ENCODE results near the gene HEG1.

The HEG1 gene

DNA sequence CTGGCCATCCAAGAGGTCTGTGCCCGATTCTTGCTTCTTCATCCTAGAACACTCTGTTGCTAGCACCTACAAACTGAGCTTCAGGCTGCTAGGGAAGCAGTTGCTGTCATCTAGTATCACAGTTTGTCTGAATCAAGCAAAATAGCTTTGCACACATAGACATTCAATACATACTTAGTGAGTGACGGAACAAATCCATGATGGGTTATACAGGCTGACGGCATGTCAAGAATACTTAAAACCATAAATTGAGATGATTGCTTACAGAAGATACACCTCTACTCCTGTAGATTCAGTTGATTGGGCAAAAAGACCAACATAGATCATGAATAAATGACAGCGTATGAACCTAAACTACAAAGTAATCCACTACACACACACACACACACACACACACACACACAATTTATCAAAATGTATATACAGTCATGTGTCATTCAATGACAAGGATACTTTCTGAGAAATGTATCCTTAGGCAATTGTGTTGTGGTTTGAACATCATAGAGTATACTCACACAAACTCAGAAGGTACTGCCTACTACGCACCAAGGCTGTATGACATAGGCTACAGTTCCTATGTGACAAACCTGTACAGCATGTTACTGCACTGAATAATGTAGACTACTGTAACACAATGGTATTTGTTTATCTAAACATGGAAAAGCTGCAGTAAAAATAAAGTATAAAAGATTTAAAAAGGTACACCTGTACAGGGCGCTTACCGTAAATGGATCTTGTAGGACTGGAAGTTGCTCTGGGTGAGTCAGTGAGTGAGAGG, 14.4 kb upstream of the HEG1 start:
- no peak for DNase-seq (ENCODE audit: low read depth, low spot score)

DNA sequence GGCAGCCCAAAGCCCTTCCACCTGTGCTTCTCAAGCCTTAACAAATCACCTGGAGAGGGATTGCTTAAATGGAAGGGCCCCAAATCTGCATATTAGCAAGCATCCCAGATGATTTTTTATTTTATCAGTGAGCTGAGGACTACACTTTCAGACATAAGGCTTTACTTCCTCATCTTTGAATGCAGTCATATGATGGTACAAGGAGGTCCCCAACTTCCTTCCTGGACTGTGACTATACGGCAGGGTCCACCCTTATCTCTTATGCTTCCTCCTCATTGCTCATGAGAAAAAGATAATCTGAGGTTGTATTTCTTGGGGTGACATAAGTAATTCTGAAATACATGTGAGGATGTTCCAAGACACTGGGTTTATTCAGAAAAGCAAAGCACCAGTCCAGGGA, 13.7 kb upstream of the HEG1 start:
- DNase-seq (ENCODE audit: low read depth, low spot score), result no peak

DNA sequence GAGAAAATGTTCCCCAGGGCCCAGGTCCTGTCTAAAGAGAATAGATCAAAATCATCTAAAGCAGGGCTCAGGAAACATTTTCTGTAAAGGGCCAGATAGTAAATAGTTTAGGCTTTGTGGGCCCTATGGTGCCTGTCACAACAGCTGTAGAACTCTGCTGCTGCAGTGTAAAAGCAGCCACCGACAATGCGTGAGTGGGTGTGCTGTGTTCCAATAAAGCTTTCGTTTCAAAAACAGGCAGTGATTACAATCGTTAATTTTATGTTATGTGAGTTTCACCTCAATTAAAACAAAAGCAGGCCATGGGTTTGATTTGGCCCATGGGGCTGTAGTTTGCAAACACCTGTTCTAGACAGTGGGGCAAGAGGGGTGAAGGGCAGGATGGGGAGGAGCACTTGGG, 12.5 kb upstream of the HEG1 start:
- DNase-seq (ENCODE audit: low read depth, low spot score), result no peak

DNA sequence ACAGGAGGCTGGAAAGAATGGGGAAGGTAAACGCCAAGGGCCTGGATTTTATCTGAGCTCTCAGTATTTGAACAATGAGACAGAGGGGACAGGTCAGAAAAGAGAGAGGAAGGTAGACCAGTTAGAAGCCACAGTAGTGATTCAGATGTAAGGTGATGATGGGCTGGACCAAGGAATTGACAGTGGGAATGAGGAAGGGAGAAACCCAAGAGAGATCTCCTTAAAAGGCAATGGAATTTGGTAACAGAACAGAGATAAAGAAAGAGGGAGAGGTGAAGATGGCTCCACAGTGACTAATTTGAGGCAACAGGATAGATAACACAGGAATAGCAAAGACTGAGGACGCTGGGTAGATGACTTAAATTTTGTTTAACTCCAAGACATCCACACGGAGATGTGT, 11.4 kb upstream of the HEG1 start:
- no peak for DNase-seq (ENCODE audit: low read depth, low spot score)

GRCh38 chr3:125062904-125063618, 7.3 kb upstream of the HEG1 start:
- DNase-seq (ENCODE audit: low read depth, low spot score), result peak; percentile 85

- DNase-seq (ENCODE audit: low read depth, low spot score), result no peak
Observed at GRCh38 chr3:125061646-125062045, 5.8 kb upstream of the HEG1 start.

- DNase-seq (ENCODE audit: low read depth, low spot score), result no peak
Observed at GRCh38 chr3:125061170-125061569, 5.4 kb upstream of the HEG1 start.

GRCh38 chr3:125059488-125060245, 3.9 kb upstream of the HEG1 start:
- DNase-seq (ENCODE audit: low read depth, low spot score), result no peak

GRCh38 chr3:125058959-125059358, 3.2 kb upstream of the HEG1 start:
- no peak for DNase-seq (ENCODE audit: low read depth, low spot score)

- no peak for DNase-seq (ENCODE audit: low read depth, low spot score)
Observed at GRCh38 chr3:125058529-125058928, 2.7 kb upstream of the HEG1 start.

GRCh38 chr3:125057186-125057850, 1.5 kb upstream of the HEG1 start:
- DNase-seq (ENCODE audit: low read depth, low spot score), result no peak

DNA sequence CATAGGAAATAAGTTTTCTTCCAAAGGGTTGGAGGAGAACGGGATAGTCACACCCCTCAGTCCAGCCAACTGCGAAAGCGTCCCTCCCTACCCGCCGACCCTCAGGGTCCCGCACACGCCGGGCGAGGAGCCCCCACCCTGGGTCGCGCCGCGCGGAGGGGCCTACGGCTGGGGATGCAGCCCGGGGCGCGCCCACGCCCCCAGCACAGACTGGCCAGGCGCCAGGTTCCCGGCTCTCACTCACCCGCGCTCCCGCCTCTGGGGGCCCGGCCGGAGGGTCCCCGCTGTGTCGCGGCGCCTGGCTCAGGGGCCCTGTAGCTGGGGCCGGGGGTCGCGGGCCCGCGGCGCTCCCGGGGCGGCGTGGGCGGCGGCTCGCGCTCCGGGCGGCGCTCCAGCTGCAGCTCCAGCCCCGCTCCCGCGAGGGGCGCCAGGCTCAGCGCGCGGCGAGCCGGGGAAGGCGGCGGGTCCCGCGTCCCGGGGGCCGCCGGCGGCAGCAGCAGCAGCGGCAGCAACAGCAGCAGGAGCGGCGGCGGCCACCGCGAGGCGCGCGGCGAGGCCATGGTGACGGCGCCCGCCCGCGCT, 375 bp downstream of the HEG1 start:
- no peak for DNase-seq (ENCODE audit: low read depth, low spot score)

- no peak for DNase-seq (ENCODE audit: low read depth, low spot score)
Observed at GRCh38 chr3:125054449-125055329, 1.1 kb downstream of the HEG1 start.

DNA sequence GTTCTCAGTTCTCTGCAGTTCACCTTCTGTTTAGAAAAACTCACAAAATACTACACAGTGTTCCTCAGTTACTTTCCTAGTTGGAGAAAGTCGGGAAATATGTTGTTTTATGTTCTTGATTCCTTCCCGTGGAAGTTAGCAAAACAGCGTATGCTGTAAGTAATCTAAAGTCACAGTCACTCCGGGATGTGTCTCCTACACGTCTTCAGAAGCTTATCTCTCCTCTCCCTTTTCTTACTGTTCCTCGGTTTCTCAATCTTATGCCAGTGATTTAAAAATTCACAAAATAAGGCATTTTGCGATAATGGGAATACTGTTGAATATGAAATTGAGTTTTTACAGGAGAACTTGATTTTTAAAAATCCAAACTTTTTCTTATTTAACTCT, 1.7 kb downstream of the HEG1 start:
- DNase-seq (ENCODE audit: low read depth, low spot score), result no peak

- no peak for DNase-seq (ENCODE audit: low read depth, low spot score)
Observed at GRCh38 chr3:125053304-125053699, 2.5 kb downstream of the HEG1 start.

- DNase-seq (ENCODE audit: low read depth, low spot score), result no peak
Observed at GRCh38 chr3:125052624-125053303, 3.0 kb downstream of the HEG1 start.

GRCh38 chr3:125051715-125052581, 3.8 kb downstream of the HEG1 start:
- DNase-seq (ENCODE audit: low read depth, low spot score), result peak; percentile 68

DNA sequence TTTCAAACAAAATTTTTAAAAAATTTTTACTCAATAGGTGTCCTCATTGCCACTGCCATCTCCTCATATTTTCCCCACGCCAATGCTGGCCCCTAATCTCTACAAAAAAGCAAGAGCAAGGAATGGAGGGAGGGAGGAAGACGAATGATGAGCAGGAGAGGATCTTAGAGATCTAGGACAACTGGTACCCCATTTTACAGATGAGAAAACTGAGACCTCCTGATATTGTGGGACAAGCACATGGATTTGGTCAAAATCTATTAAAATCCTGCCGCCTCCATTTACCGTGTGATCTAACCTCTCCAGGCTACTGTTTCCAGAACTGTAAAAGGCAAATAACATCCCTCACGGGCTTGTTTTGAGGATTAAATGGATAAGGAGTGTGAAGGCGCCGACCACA, 4.6 kb downstream of the HEG1 start:
- DNase-seq (ENCODE audit: low read depth, low spot score), result no peak

DNA sequence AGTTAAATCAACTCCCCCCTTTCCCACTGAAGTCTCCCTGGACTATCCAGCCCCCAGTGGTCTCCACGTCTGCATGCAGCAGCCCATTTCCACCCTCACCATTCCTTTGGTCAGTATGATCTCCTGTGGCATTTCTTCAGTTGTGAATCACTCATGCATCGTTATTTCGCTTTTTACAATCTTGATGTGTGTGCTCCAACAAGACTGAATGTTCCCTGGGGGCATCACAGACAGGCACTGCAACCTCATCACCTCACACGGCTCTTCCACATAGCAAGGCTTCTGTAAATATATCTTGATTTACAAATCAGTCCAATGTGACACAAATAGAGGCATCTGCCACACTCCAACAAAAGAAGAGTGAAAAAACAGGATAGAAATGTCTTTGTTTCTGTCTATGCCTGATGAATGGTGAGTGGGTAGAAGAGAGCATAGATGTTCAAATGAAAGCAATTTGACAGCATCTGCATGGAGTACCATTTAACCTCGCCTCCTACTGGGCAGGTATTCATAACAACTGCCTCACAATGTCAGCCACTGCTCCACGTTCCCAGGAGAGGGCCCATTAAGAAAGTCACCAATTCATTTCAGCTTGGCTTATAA, 5.2 kb downstream of the HEG1 start:
- no peak for DNase-seq (ENCODE audit: low read depth, low spot score)
